Amniotic stem cell (primary cell): ENCODE measurements around the gene GTPBP6.
"Not testable (repeated sequence)": the region's sequence is repeated elsewhere in the genome, so short reads cannot be mapped to it uniquely, and the experiment has no call there.

Experiments used
- DNase-seq: peaks from one replicate; lab custom pipeline; 2025; lab: John Stamatoyannopoulos, UW

Gene GTPBP6

DNA sequence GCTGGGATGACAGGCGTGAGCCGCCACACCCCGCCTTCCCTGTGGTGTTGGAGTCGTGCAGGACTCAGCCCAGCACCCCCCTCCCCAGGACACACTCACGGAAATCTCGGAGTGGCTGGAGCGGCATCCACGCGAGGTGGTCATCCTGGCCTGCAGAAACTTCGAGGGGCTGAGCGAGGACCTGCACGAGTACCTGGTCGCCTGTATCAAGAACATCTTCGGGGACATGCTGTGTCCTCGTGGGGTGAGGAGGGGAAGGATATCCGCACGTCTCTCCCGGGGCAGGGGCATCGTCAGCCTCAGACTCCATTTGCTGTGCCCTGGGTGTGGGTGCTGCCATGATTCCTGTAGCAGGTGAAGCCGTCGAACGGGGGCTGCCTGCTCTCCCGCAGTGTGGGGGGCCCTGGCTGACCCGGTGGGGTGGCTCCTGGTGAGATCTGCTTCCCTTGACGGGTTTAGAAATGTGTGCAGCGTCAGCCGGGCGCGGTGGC lies 27.1 kb downstream of the GTPBP6 start:
- DNase-seq: no peak

DNA sequence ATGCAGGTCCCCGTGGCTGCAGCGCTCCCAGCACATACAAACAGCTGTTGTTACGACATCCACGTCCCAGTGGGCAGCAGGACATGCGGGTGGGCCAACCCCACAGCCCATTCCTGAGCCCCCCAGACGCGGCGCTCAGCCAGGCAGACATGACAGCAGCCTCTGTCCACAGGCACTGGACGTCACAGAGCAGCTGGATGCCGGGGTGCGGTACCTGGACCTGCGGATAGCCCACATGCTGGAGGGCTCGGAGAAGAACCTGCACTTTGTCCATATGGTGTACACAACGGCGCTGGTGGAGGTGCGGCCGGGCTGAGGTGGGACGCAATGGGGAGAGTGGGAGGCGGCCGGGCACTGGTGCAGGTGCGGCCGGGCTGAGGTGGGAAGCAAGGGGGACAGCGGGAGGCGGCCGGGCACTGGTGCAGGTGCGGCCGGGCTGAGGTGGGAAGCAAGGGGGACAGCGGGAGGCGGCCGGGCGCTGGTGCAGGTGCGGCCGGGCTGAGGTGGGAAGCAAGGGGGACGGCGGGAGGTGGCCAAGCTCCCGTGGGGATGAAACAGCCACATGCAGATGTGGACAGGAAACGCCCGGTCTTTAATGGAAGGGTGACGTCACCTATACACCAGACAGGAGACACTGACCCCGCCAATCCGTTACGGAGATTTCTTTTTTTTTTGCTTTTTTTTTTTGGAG lies 28.0 kb downstream of the GTPBP6 start:
- no peak for DNase-seq

DNA sequence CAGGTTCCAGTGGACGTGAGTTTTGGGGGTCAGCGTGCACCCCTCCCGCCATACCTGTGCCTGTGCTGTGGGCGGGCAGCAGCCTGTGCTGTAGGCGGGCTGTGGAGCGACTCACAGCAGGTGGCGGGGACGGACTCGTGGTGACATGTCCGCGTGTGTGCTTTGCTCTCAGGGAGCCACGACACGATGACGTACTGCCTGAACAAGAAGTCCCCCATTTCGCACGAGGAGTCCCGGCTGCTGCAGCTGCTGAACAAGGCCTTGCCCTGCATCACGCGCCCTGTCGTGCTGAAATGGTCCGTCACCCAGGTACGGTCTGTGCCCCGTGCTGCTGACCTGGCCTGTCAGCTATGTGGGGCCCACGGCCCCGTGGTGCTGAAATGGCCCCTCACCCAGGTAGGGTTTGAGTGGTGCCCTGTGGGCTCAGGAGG lies 30.0 kb downstream of the GTPBP6 start:
- DNase-seq: no peak

DNA sequence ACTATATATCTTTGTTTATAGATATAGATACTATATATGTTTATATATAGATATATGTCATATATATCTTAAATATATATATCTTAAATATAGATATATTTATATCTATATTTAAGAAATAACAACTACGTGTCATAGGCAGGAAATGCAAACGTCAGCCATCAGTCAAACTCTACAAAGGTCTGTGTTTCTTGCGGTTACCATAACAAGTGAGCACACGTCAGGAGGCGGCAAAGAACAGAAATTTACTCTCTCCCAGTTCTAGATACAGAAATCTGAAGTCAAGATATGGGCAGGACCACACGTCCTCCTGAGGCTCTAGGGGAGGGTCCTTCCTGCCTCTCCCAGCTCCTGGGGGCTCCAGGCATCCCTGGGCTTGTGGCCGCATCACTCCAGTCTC lies 30.9 kb downstream of the GTPBP6 start:
- DNase-seq: no peak

DNA sequence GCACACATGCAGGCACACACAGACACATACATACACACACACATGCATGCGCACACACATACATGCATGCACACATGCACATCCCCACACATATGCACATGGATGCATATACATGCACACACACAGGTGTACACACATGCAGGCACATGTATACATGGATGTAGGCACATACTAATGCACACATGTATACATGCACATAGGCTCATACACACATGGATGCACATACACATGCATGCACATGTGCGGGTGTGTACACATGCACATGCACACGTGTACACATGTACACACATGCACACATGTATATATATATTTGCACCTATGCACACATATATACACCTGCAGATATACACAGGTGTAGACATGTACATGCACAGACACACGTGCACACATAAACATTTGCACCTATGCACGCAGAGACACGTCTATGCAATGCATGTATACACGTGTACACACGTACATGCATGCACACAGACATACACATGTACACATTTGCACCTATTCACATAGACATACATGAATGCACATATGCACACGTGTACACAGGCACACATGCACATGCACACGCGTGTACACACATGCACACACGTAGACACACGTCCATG lies 33.4 kb downstream of the GTPBP6 start:
- DNase-seq: no peak

DNA sequence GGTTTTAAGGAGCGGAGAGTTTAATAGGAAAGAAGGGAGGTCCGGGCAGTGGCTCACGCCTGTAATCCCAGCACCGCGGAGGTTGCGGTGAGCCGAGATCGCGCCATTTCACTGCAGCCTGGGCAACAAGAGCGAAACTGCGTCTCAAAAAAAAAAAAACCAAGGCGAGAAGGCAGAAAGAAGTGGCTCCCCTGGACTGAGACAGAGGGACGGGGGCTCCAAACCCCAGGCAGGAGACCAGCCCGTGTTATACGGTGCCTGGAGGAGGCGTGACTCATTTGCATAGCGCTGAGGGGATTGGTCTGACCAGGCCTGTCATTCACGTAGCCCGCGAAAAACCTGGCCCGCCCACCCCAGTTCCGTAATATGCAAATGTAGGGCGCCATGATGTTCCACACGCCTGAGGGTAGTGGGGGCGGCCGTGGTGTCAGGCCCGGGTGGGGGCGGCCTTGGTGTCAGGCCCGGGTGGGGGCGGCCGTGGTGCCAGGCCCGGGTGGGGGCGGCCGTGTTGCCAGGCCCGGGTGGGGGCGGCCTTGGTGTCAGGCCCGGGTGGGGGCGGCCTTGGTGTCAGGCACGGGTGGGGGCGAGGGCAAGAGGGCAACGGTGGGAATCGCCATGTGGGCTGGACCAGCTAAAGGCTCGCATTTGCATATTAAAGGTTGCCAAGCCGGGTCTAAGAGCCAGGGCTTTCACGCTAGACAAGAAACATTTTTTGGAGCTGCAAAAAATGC lies 35.3 kb downstream of the GTPBP6 start:
- DNase-seq: no peak

DNA sequence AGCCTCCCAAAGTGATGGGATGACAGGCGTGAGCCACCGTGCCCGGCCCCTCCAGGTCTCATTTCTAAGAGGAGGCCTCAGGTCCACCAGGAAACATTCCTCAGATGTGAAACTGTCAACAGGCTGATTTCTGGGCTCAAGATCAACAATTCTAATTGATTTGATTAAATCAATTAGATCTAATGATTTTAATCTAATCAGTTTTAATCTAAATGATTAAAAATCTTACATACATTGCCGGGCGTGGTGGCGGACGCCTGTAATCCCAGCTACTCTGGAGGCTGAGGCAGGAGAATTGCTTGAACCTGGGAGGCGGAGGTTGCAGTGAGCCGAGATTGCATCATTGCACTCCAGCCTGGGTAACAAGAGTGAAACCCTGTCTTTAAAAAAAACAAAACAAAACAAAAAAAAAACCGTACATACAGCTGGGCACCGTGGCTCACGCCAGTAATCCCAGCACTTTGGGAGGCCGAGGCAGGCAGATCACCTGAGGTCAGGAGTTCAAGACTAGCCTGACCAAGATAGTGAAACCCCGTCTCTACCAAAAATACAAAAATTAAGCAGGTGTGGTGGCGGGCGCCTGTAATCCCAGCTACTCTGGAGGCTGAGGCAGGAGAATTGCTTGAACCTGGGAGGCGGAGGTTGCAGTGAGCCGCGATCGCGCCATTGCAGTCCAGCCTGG lies 36.5 kb downstream of the GTPBP6 start:
- DNase-seq: not testable (repeated sequence)

DNA sequence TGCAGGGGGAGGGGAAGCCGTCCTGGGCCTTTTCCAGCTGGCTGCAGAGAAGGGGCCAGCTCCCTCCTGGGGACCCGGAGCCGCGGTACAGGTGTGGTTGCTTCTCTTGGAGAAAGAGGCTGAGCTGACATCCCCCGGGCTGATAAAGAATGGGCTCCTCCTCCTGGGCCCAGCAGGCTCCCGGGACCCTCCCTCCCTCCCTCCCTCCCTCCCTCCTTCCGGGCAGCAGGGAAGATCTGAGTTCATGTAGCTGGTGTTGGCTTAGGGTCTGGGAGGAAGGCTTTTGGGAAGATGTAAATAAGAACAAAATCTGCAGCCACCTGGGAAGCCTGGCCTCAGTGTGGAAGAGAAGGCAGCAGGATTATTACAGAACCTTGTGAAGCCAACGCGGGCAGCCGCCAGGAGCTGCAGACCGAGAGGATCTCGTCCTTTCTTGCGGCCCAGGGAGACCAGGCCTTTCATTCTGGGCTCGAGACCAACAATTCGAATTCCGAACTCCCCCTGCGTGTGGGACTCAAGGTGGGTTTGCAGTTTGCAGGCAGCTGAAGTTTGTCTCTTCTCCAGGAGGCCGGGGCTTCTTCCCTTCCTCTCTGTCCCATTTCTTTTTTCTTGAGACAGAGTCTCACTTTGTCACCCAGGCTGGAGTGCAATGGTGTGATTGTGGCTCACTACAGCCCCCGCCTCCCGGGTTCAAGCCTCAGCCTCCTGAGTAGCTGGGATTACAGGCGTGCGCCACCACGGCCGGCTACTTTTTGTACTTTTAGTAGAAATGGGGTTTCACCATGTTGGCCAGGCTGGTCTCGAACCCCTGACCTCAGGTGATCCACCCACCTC lies 37.2 kb downstream of the GTPBP6 start, which contains the start of gene PLCXD1:
PLCXD1 (plus strand) TSS at position 216 of the 834 bp plus-strand sequence. CDS start 2,807 bp downstream, outside the sequence.
- DNase-seq: no peak

DNA sequence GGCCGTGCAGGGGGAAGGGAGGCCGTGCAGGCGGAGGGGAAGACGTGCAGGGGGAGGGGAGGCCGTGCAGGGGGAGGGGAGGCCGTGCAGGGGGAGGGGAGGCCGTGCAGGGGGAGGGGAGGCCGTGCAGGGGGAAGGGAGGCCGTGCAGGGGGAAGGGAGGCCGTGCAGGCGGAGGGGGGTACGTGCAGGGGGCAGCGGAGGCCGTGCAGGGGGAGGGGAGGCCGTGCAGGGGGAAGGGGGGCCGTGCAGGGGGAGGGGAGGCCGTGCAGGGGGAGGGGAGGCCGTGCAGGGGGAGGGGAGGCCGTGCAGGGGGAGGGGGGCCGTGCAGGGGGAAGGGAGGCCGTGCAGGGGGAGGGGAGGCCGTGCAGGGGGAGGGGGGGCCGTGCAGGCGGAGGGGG lies 37.9 kb downstream of the GTPBP6 start:
- not testable (repeated sequence) for DNase-seq

DNA sequence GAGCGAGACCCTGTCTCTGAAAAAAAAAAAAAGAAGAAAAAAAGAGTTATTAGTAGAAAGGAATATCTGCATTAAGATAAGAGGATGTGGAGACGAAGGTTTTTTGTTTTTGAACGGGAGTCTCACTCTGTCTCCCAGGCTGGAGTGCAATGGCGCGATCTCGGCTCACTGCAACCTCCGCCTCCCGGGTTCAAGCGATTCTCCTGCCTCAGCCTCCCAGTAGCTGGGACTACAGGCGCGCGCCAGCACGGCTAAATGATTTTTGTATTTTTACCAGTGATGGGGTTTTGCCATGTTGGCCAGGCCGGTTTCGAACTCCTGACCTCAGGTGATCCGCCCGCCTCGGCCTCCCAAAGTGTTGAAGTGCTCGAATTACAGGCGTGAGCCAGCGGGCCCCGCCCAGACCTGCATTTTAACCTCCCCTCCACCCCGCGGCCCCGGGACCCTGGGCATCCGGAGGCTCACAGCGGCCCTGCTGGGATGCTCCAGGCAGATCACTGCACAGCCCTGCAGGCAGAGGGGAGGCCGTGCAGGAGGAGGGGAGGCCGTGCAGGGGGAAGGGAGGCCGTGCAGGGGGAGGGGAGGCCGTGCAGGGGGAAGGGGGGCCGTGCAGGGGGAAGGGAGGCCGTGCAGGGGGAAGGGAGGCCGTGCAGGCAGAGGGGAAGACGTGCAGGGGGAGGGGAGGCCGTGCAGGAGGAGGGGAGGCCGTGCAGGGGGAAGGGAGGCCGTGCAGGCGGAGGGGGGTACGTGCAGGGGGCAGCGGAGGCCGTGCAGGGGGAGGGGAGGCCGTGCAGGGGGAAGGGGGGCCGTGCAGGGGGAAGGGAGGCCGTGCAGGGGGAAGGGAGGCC lies 38.6 kb downstream of the GTPBP6 start:
- not testable (repeated sequence) for DNase-seq

DNA sequence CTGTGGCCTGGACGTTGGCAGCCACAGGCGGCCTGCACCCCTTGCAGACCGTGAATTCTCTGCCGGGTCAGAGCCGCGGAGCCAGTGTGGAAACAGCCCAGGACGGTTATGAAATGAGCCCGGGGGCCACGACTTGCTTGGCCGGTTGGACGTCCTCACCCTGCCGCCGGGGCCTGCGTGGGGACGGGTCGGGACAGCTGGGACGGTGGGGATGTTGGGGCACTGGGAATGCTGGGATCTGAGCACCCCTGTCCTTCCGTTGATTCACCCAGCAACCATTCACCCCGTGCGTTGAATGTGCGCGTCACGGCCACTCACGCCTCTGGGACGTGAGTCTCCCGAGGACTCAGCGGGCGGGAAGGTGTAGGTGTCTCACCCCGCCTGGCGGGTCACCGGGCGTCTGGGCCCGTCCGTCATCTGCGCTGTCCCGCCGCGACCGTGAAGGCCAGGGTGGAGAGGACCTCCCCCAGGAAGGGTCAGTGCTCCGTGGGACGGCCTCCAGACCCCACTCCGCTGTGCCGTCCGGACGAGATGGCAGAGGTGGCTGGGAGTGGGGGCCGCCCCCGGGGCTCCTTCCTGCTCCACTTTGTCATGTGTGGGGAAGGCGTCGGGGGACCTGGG lies 41.9 kb downstream of the GTPBP6 start:
- DNase-seq: no peak

DNA sequence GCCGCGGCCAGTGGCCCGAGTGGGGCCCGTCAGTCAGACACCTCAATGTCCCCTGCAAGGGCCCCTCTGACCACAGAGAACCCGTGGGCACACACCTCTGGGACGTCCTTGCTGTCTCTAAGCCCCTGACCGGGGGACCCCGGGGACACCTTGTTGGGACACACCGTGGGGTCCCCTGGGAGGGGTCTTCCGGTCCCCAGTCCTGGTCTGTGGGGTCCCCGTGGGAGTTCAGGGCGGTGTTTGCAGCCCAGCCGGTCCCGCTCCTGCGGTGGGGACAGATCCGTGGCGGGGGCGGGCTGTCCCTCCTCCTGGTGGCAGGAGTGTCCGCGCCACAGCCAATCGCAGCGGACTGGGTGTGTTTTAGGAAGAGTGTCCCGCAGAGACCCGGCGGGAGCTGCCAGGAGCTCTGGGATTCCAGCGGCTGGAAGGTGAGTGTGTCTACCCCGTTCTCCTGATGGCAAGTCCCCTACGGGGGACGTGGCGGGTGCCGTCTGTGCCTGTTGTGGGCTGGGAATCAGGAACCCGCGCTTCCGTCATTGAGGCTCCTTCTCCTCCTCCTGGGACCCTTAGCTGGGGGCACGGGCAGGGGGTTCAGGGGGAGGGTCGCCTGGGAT lies 42.5 kb downstream of the GTPBP6 start:
- no peak for DNase-seq

DNA sequence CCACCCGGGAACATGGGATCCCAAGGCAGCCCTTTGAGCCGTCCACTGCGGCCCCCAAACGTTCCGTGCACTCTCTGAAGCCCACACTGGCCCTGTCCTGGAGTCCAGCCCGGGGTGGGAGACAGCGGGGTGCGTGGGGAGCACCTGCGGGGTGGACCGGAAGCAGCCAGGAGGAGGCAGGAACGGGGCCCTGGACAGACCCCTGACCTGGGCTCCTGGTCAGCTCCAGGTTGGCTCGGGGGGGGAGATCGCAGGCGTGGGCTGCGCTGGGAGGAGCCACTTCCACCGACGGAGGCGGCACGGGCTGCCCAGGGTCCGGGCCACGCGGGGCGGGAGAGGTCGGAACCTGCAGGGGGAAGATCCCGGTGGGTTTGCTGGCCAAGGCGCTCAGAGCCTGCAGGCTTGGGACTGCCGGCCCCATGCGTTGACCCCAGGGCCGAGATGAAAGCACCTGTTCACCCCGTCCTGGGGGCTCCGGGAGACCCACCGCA lies 43.1 kb downstream of the GTPBP6 start:
- DNase-seq: no peak

DNA sequence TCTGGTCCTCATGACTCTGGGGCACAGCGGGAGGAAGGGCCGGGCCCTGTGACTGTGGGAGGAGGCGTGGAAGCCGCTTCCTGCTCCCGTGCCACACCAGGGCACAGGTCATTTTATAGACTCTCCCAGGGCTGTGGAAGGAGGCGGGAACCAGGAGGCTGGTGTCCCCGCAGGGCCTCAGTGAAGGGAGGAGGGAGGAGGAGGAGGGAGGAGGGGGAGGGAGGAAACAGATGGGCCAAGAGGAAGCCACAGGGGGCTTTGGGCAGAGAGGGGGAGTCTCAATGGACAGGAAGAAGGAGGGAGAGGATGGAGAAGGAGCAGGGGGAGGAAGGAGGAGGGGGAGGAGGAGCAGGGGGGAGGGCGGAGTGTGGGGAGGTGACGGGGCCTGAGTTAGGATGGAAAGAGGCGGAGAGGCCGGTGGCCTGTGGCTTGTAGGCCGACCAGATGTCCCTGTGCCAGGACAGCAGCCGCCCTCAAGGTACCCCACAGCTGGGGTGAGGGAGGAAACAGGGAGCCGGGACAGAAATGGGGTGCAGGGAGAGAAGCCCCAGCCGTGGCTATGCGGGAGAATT lies 43.6 kb downstream of the GTPBP6 start:
- DNase-seq: no peak

DNA sequence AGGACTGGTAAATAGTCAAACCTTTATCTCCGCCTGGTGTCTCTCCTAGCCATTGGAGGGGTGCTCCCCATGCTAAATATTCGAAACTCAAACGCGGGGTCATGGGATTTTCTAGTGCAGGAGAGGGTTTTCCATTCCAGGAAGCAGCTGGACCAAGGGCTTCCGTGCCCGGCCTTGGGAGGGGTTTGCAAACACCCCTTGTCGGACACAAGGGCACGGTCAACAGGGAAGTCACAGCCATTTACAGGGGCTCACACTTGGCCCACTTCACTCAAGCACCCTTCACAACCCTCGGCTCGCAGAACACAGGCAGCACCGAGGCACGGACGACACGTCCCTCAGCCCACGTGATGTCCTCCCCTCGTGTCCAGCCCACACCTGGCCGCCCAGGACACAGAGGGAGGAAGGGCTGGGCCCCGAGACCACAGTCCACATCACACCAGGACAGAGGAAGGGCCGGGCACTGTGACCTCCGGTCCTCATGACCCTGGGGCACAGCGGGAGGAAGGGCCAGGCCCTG lies 47.7 kb downstream of the GTPBP6 start:
- DNase-seq: no peak

DNA sequence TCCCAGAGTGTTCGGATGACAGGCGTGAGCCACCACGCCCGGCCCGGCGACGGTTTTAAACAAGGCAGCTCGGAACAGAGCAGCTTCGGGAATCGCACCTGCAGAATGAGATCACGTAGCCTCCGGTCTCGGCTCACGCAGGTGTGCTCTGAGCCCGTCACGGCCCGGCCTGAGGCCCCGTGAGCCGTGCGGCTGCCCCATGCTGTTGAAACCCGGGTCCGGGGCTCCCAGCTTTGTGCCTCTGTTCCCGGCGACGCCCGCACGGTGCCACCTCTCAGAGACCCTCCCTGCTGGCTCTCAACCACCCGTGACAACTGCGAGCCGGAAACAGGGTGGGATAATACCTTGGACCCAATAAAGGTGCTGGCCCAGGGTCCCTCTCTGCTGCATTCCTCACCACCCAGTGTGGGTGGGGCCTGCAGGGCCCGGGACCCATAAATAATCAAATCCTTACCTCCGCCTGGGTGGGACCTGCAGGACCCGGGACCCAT lies 50.8 kb downstream of the GTPBP6 start:
- no peak for DNase-seq

DNA sequence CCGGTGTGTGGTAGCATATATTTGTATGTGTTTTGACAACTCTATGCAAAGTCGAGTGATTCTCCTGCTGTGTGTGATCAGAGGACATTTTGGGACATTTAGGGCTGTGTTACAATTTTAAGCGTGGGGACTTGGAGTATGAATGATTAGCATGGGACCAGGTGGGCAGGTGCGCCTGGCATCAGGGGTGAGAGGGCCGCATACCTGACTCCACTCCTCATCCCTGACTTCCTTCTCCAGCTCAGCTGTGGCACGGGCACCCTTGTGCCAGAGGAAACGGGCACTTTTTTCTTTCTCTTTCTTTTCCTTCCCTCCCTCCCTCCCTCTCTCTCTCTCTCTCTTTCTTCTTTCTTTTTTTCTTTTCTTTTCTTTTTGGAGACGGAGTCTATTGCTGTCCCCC lies 53.1 kb downstream of the GTPBP6 start:
- no peak for DNase-seq

DNA sequence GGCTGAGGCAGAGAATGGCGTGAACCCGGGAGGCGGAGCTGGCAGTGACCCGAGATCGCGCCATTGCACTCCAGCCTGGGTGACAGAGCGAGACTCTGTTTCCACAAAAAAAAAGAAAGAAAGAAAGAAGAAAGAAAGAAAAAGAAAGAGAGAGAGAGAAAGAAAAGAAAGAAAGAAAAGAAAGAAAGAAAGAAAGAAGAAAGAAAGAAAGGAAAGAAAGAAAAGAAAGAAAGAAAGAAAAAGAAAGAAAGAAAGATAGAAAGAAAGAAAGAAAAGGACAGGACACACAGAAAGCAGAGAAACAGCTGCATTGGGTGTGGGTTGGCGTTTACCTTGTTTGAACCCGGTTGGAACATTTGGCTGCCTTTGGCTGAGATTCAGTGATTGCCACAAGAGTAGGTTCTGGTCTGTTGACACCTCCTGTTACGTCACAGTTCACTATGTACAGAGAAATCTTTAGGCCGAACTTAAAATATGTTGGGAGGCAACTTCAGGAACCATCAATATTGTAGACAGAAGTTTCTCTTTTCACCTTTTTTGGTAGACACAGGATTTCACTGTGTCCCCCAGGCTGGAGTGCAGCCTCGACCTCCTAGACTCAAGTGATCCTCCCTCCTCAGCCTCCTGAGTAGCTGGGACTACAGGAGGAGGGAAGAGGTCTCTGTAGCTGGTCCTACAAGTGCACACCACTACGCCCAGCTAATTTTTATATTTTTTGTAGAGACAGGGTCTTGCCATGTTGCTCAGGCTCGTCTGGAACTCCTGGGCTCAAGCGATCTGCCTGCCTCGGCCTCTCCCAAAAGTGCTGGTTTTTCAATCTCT lies 53.8 kb downstream of the GTPBP6 start:
- no peak for DNase-seq
